ENCODE measurements around the gene HSFY1. TPM values are rescaled to one million over a fixed set of nuclear protein-coding genes. Genes with fewer than 3 reads are reported as not detected.
"Not testable (repeated sequence)": the region's sequence is repeated elsewhere in the genome, so short reads cannot be mapped to it uniquely, and the experiment has no call there.

Gene HSFY1
- total and polyA plus RNA-seq, 2 of the 8 experiments (the other 6 are each of a cell fraction or from before 2014, with no cell fraction given) = not detected

- WGBS, 2 experiments (ENCODE audit: extremely low coverage in 1 of 2, insufficient coverage in 1 of 2, insufficient read length in 1 of 2, insufficient replicate concordance in 2 of 2, low coverage in 1 of 2, low lambda C conversion rate in 2 of 2, missing lambda C conversion rate in 1 of 2) = no CpG with 5 or more reads among the region's 5 CpGs
- not testable (repeated sequence) for H2BK120ac ChIP-seq (replicated peaks; ENCODE audit: low read depth, low read length)
Measured at GRCh38 chrY:18504266-18504665, 42.3 kb upstream of the HSFY1 start.

GRCh38 chrY:18530995-18531655 lies 15.4 kb upstream of the HSFY1 start:
- H4K20me1 ChIP-seq (replicated peaks in 1 of 2; ENCODE audit: control insufficient read depth in 1 of 2, insufficient read depth in 2 of 2, low read length in 2 of 2); H3K4me2 ChIP-seq (ENCODE audit: insufficient read depth in 1 of 2, low read depth in 2 of 2, low read length in 2 of 2); DNase-seq (ENCODE audit: low read depth in 1 of 2, low spot score in 2 of 2); H2AFZ ChIP-seq (ENCODE audit: low read length); H3K27me3 ChIP-seq (replicated peaks in 1 of 4; ENCODE audit: control insufficient read depth in 3 of 4, extremely low read depth in 1 of 4, insufficient read depth in 3 of 4, low read length in 3 of 4); H3K23ac ChIP-seq (ENCODE audit: insufficient read length); H3K9ac ChIP-seq (replicated peaks in 1 of 4; ENCODE audit: extremely low read depth in 1 of 4, low read depth in 3 of 4, low read length in 3 of 4); H2BK12ac ChIP-seq (ENCODE audit: low read depth, low read length); H3K23me2 ChIP-seq (ENCODE audit: low read depth, low read length); H2BK20ac ChIP-seq (ENCODE audit: low read length); FAIRE-seq; H3K9me3 ChIP-seq (ENCODE audit: insufficient read depth in 2 of 2, low read depth in 1 of 2, low read length in 1 of 2); H3K27ac ChIP-seq (ENCODE audit: low read depth, low read length); H3K79me2 ChIP-seq (ENCODE audit: control insufficient read depth in 1 of 2, insufficient read depth in 2 of 2, low read length in 2 of 2); H4K8ac ChIP-seq (ENCODE audit: extremely low read depth, insufficient read depth, low read length); H2AK5ac ChIP-seq (ENCODE audit: low read depth, low read length); H2BK5ac ChIP-seq (ENCODE audit: low read depth, low read length); H2BK120ac ChIP-seq (replicated peaks; ENCODE audit: low read depth, low read length); H3K56ac ChIP-seq (replicated peaks; ENCODE audit: insufficient read length, low read depth, low read length); H3K4ac ChIP-seq (replicated peaks; ENCODE audit: insufficient read length, low read depth, low read length); H3K79me1 ChIP-seq (ENCODE audit: low read depth, low read length); H2BK15ac ChIP-seq (ENCODE audit: low read length); H3K4me1 ChIP-seq (replicated peaks in 1 of 4; ENCODE audit: control insufficient read depth in 3 of 4, insufficient read depth in 4 of 4, low read length in 3 of 4); POLR2A ChIA-PET (ENCODE audit: partially characterized antibody); H3K18ac ChIP-seq (ENCODE audit: extremely low read depth, low read length); H4K5ac ChIP-seq (ENCODE audit: insufficient read length, low read depth, low read length); H3K14ac ChIP-seq (ENCODE audit: insufficient read length); CTCF ChIA-PET (ENCODE audit: partially characterized antibody); H4K91ac ChIP-seq (replicated peaks; ENCODE audit: insufficient read length, low read length); H3K36me3 ChIP-seq (ENCODE audit: control insufficient read depth in 2 of 4, insufficient read depth in 4 of 4, low read length in 3 of 4); H3K4me3 ChIP-seq (ENCODE audit: extremely low read depth in 1 of 4, insufficient read depth in 2 of 4, low read depth in 3 of 4, low read length in 4 of 4): not testable (repeated sequence)
- WGBS, 2 experiments (ENCODE audit: extremely low coverage in 1 of 2, insufficient coverage in 1 of 2, insufficient read length in 1 of 2, insufficient replicate concordance in 2 of 2, low coverage in 1 of 2, low lambda C conversion rate in 2 of 2, missing lambda C conversion rate in 1 of 2) = no CpG with 5 or more reads among the region's 2 CpGs

More at GRCh38 chrY:18504266-18504665, 42.3 kb upstream of the HSFY1 start:
- H2BK20ac ChIP-seq (ENCODE audit: low read length); H3K4me3 ChIP-seq (ENCODE audit: extremely low read depth in 1 of 4, insufficient read depth in 2 of 4, low read depth in 3 of 4, low read length in 4 of 4); H3K18ac ChIP-seq (ENCODE audit: extremely low read depth, low read length); H4K5ac ChIP-seq (ENCODE audit: insufficient read length, low read depth, low read length); H2AK5ac ChIP-seq (ENCODE audit: low read depth, low read length); H3K23ac ChIP-seq (ENCODE audit: insufficient read length); H3K27me3 ChIP-seq (replicated peaks in 1 of 4; ENCODE audit: control insufficient read depth in 3 of 4, extremely low read depth in 1 of 4, insufficient read depth in 3 of 4, low read length in 3 of 4); H4K20me1 ChIP-seq (replicated peaks in 1 of 2; ENCODE audit: control insufficient read depth in 1 of 2, insufficient read depth in 2 of 2, low read length in 2 of 2); H3K56ac ChIP-seq (replicated peaks; ENCODE audit: insufficient read length, low read depth, low read length); H3K79me2 ChIP-seq (ENCODE audit: control insufficient read depth in 1 of 2, insufficient read depth in 2 of 2, low read length in 2 of 2); H2BK12ac ChIP-seq (ENCODE audit: low read depth, low read length); DNase-seq (ENCODE audit: low read depth in 1 of 2, low spot score in 2 of 2); H3K27ac ChIP-seq (ENCODE audit: low read depth, low read length); H2BK15ac ChIP-seq (ENCODE audit: low read length); H3K9ac ChIP-seq (replicated peaks in 1 of 4; ENCODE audit: extremely low read depth in 1 of 4, low read depth in 3 of 4, low read length in 3 of 4); H3K36me3 ChIP-seq (ENCODE audit: control insufficient read depth in 2 of 4, insufficient read depth in 4 of 4, low read length in 3 of 4); H3K4ac ChIP-seq (replicated peaks; ENCODE audit: insufficient read length, low read depth, low read length); CTCF ChIA-PET (ENCODE audit: partially characterized antibody); H2AFZ ChIP-seq (ENCODE audit: low read length); H3K4me1 ChIP-seq (replicated peaks in 1 of 4; ENCODE audit: control insufficient read depth in 3 of 4, insufficient read depth in 4 of 4, low read length in 3 of 4); H3K14ac ChIP-seq (ENCODE audit: insufficient read length); H4K91ac ChIP-seq (replicated peaks; ENCODE audit: insufficient read length, low read length); H3K79me1 ChIP-seq (ENCODE audit: low read depth, low read length); H4K8ac ChIP-seq (ENCODE audit: extremely low read depth, insufficient read depth, low read length); FAIRE-seq; POLR2A ChIA-PET (ENCODE audit: partially characterized antibody); H3K9me3 ChIP-seq (ENCODE audit: insufficient read depth in 2 of 2, low read depth in 1 of 2, low read length in 1 of 2); H2BK5ac ChIP-seq (ENCODE audit: low read depth, low read length); H3K4me2 ChIP-seq (ENCODE audit: insufficient read depth in 1 of 2, low read depth in 2 of 2, low read length in 2 of 2); H3K23me2 ChIP-seq (ENCODE audit: low read depth, low read length): not testable (repeated sequence)
